ENCODE results near the gene IFFO2.

- TF ChIP-seq EZH2 (IDR thresholded peaks at IDR 0.05; ENCODE audit: borderline replicate concordance, insufficient read depth, low read depth, low read length, poor library complexity, severe bottlenecking): no peak
- TF ChIP-seq, protein P1, sequence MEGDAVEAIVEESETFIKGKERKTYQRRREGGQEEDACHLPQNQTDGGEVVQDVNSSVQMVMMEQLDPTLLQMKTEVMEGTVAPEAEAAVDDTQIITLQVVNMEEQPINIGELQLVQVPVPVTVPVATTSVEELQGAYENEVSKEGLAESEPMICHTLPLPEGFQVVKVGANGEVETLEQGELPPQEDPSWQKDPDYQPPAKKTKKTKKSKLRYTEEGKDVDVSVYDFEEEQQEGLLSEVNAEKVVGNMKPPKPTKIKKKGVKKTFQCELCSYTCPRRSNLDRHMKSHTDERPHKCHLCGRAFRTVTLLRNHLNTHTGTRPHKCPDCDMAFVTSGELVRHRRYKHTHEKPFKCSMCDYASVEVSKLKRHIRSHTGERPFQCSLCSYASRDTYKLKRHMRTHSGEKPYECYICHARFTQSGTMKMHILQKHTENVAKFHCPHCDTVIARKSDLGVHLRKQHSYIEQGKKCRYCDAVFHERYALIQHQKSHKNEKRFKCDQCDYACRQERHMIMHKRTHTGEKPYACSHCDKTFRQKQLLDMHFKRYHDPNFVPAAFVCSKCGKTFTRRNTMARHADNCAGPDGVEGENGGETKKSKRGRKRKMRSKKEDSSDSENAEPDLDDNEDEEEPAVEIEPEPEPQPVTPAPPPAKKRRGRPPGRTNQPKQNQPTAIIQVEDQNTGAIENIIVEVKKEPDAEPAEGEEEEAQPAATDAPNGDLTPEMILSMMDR (IDR thresholded peaks at IDR 0.05): no peak
These were observed 5.7 kb upstream of the IFFO2 start for GRCh38 chr1:18962121-18962721.
